RKO (cell line): ENCODE measurements around the gene ACACA.
"Not testable (repeated sequence)": the region's sequence is repeated elsewhere in the genome, so short reads cannot be mapped to it uniquely, and the experiment has no call there.

ENCODE experiments used
- DNase-seq: peaks from one replicate; pipeline ENCODE4 v3.0.0-alpha.2; 2016; ENCODE audit warnings: low spot score

ACACA gene

GRCh38 chr17:37098152-37098551 lies 308.5 kb downstream of the ACACA start:
- DNase-seq, result no peak

GRCh38 chr17:37097154-37097553 lies 309.5 kb downstream of the ACACA start:
- DNase-seq, result no peak

DNA sequence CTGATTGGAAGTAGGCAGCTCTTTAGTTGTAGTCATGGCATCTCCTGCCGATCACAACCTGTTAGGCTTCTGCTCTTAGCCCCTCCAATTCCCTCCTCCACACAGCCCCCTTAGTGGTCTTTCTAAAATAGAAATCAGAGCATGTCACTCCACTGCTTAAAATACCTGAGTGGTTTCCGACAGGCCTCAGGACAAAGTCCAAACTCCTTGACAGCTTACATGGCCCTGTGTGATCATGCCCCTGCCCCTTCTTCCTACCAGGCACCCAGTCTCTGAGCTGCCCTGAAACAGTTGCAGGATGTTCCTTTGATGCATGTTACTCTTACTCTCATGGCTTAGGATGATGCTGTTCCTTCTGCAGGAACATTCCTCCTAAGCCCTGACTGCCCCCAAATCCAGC lies 310.6 kb downstream of the ACACA start:
- no peak for DNase-seq

DNA sequence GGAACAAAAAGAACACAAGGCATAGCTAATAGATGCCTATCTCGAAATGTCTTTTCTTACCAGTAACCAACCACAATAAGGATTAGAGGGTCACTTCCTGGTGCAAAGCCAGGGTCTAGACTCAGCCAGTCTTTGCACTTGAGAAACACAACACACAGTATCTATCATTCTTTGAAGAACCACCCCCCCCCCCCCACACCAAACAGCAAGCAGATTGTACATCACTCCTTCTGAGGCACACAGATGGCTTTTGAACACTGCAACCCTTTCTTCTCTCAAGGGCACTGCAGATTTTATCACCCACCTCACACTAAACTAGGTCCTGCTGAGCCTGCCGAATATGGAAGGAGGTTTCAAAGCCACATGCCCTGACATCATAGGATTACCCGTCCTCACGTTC lies 312.2 kb downstream of the ACACA start:
- no peak for DNase-seq

DNA sequence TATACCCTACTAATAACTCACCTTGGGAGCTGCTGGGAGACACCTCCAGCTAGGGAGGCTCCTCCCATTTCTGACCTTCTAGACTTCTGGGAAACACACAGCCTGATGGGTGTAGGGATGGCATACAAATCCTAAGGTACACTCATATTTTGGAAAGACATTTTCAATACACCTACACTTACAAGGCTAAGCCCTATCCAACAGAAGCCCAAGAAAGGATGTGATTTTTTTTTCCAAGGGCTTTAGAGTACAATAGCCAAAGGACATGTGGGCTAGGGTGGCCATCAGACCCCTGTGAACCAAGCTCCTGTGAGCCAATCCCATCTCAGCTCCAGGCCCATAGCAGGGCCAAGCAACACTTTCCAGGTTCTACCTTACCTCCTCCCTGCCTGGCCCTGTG lies 313.9 kb downstream of the ACACA start:
- DNase-seq, result no peak

- no peak for DNase-seq
Observed at GRCh38 chr17:37092071-37092470, 314.6 kb downstream of the ACACA start.

DNA sequence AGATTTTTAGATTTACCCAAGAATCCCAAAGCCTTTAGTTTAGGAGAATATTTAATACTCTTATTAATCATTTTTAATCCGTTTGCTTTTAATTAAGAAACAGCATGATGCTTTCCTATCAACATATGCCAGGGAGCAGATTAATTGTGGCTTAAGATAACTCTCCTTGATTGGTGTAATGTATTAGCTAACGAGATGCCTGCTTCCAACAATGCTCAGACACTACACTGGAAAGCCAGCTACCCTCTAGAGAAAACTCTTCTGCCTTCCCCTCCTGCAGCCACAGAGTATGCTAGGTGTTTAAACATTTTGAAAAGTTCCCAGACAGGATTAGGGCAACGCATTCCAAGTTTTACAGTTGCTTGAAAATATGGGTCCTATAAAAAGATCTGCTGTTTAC lies 315.7 kb downstream of the ACACA start:
- no peak for DNase-seq

DNA sequence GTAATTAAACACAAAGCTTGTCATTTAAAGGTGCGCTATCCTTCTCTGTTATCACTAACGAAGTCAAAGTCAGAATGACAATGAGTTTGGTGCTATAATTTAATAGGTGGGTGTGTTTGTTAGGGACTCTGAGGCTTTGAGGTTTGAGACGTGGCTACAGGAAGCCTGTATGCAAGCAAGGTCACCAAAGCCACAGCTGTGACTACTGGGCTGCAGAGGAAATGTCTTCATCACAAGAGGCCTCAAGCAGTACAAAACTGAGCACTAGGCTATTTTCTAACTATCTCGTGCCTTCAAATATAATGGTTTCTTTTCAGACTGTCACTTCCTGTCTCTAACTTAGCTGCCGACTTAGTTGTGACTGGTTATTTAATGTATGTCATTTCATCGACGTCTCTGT lies 316.7 kb downstream of the ACACA start:
- DNase-seq, result no peak

GRCh38 chr17:37088913-37089312 lies 317.7 kb downstream of the ACACA start:
- DNase-seq, result no peak

- no peak for DNase-seq
Observed at GRCh38 chr17:37088459-37088858, 318.2 kb downstream of the ACACA start.

DNA sequence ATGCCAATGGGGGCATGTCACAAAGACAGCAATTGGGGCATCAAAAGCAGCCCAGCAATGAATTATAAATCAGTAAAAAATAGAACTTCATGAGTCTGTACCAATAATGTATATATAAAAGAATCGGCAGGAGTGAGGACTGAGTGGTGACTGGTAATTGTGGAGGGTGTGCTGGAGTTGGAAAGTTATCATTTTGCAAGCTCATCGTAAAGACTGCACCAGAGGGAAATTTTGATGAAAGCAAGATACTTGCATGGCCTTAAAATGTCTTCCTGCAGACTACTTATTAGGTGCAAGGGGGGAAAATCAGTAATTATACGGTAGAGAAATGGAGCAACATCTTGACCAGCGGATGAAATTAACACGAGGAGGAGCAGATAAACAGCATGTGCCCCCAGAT lies 319.0 kb downstream of the ACACA start:
- DNase-seq, result no peak

GRCh38 chr17:37086948-37087347 lies 319.7 kb downstream of the ACACA start:
- DNase-seq, result no peak

DNA sequence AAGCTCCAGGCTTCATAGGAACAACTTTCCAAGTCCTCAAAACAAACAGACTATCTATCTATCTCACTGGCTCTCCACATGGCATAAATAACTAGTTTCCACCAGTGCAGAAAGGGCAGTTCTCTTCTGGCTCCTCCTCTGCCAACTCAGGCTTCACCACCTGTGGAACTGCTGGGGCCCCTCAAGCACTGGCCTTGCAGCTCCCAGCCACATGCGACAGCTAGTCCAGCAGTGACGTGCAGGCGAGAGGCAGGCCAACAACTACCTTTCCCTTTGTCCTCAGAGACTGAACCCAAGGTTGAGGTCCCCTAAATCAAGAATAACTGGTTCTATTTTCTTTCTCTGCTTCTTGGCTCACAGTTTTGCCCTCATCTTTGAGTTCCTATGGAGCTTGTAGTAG lies 320.3 kb downstream of the ACACA start:
- DNase-seq, result no peak

DNA sequence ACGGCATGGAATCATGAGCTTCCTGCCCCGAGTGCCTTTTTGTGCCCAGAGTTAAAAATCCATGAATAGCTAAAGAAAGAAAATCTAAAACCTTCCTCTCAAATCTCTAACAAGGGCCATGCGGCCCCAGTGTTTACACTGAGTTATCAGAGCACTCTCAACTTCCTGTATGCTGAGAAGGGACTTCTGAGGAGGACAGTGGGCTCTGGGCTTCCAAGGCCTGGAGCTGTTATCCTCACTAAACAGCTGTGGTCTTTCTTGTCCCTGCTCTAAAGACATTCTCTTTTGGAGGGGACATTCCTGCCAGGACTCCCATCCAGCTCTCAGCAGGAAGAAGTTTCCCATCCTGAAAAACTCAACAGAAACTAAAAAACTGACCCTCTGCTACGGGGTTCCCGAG lies 322.3 kb downstream of the ACACA start:
- DNase-seq, result no peak

GRCh38 chr17:37083456-37083855 lies 323.2 kb downstream of the ACACA start:
- no peak for DNase-seq

DNA sequence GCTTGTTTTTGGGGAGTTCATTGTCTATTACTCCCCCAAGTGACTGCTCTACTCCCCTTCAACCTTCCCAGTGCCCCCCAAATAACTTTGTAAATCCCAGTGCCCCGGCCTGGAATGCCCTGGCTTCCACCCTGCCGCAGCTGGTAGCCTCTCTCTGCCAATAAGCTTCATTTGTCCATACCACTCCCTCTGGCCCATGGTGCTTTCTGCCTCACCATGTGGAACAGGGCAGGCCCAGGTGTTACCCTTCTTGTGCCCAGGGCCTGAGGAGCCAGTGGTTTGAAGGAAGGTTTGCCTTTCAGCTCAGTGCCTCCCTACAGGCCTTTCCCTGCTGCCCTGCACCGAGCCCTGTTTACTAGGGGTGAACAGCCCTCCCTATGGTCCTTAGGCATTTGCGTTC lies 323.7 kb downstream of the ACACA start:
- no peak for DNase-seq

DNA sequence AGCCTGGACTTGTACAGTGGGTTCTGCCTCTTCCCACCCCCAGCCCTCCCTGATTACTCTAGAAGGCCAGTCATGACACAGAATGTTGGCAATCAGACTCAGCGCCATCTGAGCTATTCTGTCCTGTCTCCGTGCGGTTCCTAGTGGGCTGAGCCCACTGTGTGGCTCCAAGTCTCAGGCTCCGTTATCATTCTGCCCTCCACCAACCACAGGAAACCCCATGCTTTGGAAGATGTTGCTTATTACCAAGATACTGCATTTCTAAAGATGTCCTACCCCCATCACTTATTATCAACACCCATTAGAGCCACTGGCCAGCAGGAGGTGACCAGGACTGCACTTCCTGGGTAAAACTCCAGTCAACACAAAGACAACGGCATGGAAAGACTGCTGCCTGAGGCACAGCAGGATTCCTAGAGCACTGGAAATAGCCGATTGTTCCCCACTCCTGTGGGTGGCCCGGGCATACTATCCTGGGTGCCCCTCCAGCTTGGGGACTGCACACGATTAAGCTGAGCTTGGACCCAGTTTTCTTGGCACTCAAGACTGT lies 324.2 kb downstream of the ACACA start:
- DNase-seq, result no peak

GRCh38 chr17:37081287-37081686 lies 325.3 kb downstream of the ACACA start:
- DNase-seq, result no peak

- no peak for DNase-seq
Observed at GRCh38 chr17:37079735-37080134, 326.9 kb downstream of the ACACA start.

GRCh38 chr17:37079065-37079708 lies 327.4 kb downstream of the ACACA start:
- DNase-seq, result no peak

- DNase-seq, result not testable (repeated sequence)
Observed at GRCh38 chr17:37073464-37073863, 333.2 kb downstream of the ACACA start.

DNA sequence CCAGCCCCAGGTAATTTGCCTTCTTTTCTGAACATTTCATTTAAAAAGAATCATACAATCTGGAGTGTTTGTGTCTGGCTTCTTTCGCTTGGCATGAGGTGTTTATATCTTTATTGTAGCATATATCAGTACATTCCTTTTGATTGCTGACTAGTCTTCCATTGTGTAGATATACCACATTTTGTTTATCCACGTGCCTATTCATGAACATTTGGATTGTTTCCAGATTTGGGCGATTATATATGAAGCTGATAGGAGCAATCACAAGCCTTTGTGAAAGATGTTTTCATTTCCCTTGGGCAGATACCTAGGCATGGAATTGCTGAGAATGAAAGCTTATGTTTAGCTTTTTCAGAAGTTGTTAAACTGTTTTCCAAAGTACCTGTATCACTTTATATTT lies 337.5 kb downstream of the ACACA start:
- DNase-seq, result no peak

DNA sequence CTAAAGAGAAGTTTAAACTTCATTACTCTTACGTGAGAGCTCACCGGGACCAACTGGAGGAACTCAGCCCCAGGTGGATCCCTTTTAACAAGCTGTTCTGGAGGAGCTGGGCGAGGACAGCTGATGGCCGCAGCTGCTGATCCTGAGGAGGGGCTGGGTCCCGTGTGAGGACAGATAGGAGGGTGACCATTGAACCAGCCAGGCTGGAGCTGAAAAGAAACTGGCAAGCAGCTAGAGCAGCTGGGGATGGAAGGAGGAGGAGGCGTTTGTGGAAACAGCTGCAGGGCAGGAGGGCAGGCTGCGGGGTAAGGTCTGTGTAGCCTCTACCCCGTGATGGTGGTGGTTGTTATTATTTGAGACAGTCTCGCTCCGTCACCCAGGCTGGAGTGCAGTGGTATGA lies 338.4 kb downstream of the ACACA start:
- DNase-seq, result no peak

- DNase-seq, result peak; percentile 77
Observed at GRCh38 chr17:37067555-37068111, 339.0 kb downstream of the ACACA start.
